ENCODE measurements around the gene LY86. TPM values are rescaled to one million over a fixed set of nuclear protein-coding genes. Genes with fewer than 3 reads are reported as not detected.

Gene LY86
- total and polyA plus RNA-seq, 2 donors (not counting 3 experiments of a cell fraction or from before 2014, with no cell fraction given) = not detected

DNA sequence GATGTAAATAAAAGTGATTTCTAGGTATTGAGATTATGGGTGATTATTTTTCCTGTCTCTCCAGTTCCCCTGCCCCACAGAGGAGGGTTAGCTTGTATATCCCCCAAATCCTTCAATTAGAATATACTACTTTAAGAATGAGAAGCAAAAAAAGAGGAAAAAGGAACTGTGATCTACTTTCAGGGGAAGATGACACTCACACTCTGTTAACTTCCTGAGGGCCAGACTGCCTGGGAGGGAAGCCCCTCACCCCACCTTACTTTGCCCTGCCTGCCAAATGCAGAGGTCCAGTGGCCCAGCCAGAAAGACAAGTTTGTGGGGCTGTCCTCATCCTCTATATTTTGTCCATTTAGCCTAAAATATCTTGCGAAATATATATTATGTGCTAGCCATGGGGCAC lies 9.2 kb upstream of the LY86 start:
- H3K79me2 ChIP-seq (ENCODE audit: control insufficient read depth, insufficient read depth, low read length) = no peaks in the 10 kb centered on the region
- FAIRE-seq (no peak), DNase-seq (ENCODE audit: low read depth, low spot score) (no peak)
- H3K9me3 ChIP-seq (replicated peaks; ENCODE audit: control insufficient read depth, insufficient read depth, low read length) = no peaks in the 10 kb centered on the region
- H3K27ac ChIP-seq (ENCODE audit: insufficient read depth, low read depth, low read length) = no peak overlapping the region
- no peaks in the 10 kb centered on the region for H4K20me1 ChIP-seq (replicated peaks; ENCODE audit: control insufficient read depth, extremely low read depth, insufficient read depth, low read length)
- intact Hi-C loops (cut with micrococcal nuclease) (no loop called here), dilution Hi-C loops (cut with MboI; ENCODE audit: extremely low pct_ligation_motif_present, low sequenced_read_pairs) (no loop called here)
- no peaks in the 10 kb centered on the region for H3K36me3 ChIP-seq (ENCODE audit: control insufficient read depth in 2 of 2, extremely low read depth in 1 of 2, insufficient read depth in 2 of 2, low read length in 2 of 2)
- no peak for TF ChIP-seq GATA2 (IDR thresholded peaks at IDR 0.05; ENCODE audit: insufficient read depth, insufficient read length, low read depth, low read length)
- no peak for TF ChIP-seq MYC (IDR thresholded peaks at IDR 0.05; ENCODE audit: low read depth, low read length)
- no peak for TF ChIP-seq POLR2AphosphoS5 (IDR thresholded peaks at IDR 0.05; ENCODE audit: insufficient read depth, low read depth, low read length)
- no peak for TF ChIP-seq JUN (IDR thresholded peaks at IDR 0.05; ENCODE audit: borderline replicate concordance, insufficient read depth, insufficient read length, low read depth)
- TF ChIP-seq EZH2 (IDR thresholded peaks at IDR 0.05; ENCODE audit: borderline replicate concordance, low read depth, low read length, severe bottlenecking) = no peak
- TF ChIP-seq FOS (IDR thresholded peaks at IDR 0.05; ENCODE audit: borderline replicate concordance, insufficient read depth, low read length) = no peak
- TF ChIP-seq, protein P1, sequence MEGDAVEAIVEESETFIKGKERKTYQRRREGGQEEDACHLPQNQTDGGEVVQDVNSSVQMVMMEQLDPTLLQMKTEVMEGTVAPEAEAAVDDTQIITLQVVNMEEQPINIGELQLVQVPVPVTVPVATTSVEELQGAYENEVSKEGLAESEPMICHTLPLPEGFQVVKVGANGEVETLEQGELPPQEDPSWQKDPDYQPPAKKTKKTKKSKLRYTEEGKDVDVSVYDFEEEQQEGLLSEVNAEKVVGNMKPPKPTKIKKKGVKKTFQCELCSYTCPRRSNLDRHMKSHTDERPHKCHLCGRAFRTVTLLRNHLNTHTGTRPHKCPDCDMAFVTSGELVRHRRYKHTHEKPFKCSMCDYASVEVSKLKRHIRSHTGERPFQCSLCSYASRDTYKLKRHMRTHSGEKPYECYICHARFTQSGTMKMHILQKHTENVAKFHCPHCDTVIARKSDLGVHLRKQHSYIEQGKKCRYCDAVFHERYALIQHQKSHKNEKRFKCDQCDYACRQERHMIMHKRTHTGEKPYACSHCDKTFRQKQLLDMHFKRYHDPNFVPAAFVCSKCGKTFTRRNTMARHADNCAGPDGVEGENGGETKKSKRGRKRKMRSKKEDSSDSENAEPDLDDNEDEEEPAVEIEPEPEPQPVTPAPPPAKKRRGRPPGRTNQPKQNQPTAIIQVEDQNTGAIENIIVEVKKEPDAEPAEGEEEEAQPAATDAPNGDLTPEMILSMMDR (IDR thresholded peaks at IDR 0.05; ENCODE audit: extremely low read depth in 1 of 2, insufficient read depth in 1 of 2, low read depth in 1 of 2, low read length in 2 of 2) = no peak
- TF ChIP-seq MAX (IDR thresholded peaks at IDR 0.05; ENCODE audit: insufficient read depth, insufficient read length) = no peak
- TF ChIP-seq POLR2A (IDR thresholded peaks at IDR 0.05; ENCODE audit: low read depth, low read length) = no peak
- H3K27me3 ChIP-seq (ENCODE audit: control insufficient read depth in 2 of 2, insufficient read depth in 2 of 2, low read length in 2 of 2) = no peaks in the 10 kb centered on the region
- CTCF ChIA-PET = no interaction called here
- H3K4me2 ChIP-seq (ENCODE audit: insufficient read depth, low read length) = no peak overlapping the region
- H3K4me1 ChIP-seq (ENCODE audit: control insufficient read depth, extremely low read depth, insufficient read depth, low read length) = no peaks in the 10 kb centered on the region
- H3K4me3 ChIP-seq (replicated peaks in 1 of 3; ENCODE audit: insufficient read depth in 1 of 3, low read depth in 1 of 3, low read length in 3 of 3) = no peak overlapping the region
- no peak overlapping the region for H3K9ac ChIP-seq (replicated peaks; ENCODE audit: extremely low read depth, insufficient read depth, low read length)
- POLR2A ChIA-PET = no interaction called here
- H3K9me1 ChIP-seq (replicated peaks; ENCODE audit: control insufficient read depth, extremely low read depth, insufficient read depth, low read length) = no peaks in the 10 kb centered on the region
- no TSS peak for BruUV-seq (replicated peaks)
- no peak overlapping the region for H2AFZ ChIP-seq (ENCODE audit: low read depth, low read length)
